ENCODE measurements around the gene SRP54. TPM values are rescaled to one million over a fixed set of nuclear protein-coding genes. Genes with fewer than 3 reads are reported as not detected.

SRP54 gene
- total and polyA plus RNA-seq, 12 donors, result 14.9 to 39.9 (median 34.6) TPM

- H3K27me3 ChIP-seq, result no peaks in the 10 kb centered on the region
- intact Hi-C loops (cut with DNase I), result no loop called here
- TF ChIP-seq, protein P1, sequence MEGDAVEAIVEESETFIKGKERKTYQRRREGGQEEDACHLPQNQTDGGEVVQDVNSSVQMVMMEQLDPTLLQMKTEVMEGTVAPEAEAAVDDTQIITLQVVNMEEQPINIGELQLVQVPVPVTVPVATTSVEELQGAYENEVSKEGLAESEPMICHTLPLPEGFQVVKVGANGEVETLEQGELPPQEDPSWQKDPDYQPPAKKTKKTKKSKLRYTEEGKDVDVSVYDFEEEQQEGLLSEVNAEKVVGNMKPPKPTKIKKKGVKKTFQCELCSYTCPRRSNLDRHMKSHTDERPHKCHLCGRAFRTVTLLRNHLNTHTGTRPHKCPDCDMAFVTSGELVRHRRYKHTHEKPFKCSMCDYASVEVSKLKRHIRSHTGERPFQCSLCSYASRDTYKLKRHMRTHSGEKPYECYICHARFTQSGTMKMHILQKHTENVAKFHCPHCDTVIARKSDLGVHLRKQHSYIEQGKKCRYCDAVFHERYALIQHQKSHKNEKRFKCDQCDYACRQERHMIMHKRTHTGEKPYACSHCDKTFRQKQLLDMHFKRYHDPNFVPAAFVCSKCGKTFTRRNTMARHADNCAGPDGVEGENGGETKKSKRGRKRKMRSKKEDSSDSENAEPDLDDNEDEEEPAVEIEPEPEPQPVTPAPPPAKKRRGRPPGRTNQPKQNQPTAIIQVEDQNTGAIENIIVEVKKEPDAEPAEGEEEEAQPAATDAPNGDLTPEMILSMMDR (IDR thresholded peaks at IDR 0.05), result no peak
- ATAC-seq, result no peak
- no peak overlapping the region for H3K4me3 ChIP-seq
- no peaks in the 10 kb centered on the region for H3K9me3 ChIP-seq
- peaks cover 0 to 100% (median 54%) of the 10 kb centered on the region in 9 donors for H3K36me3 ChIP-seq
- 100% methylated on average over 1 of the region's 1 CpG for WGBS, 2 donors
- H3K4me1 ChIP-seq, result peaks cover 0 to 12% (median 0%) of the 10 kb centered on the region in 9 donors
- no peak overlapping the region for H3K27ac ChIP-seq
- no peak for DNase-seq
These were observed 33.8 kb downstream of the SRP54 start for GRCh38 chr14:35016568-35016967.

- DNase-seq, result no peak
- TF ChIP-seq, protein P1 (IDR thresholded peaks at IDR 0.05), result no peak
- H3K4me1 ChIP-seq, result peaks cover 0 to 12% (median 0%) of the 10 kb centered on the region in 9 donors
- H3K9me3 ChIP-seq, result no peaks in the 10 kb centered on the region
- ATAC-seq, result no peak
- no peaks in the 10 kb centered on the region for H3K27me3 ChIP-seq
- 72 to 79% methylated on average over 4 of the region's 4 CpGs for WGBS, 2 donors
- peak overlapping the region in 1 of 10 donors; percentile 33 for H3K27ac ChIP-seq
- no peak overlapping the region for H3K4me3 ChIP-seq
- H3K36me3 ChIP-seq, result peaks cover 0 to 99% (median 63%) of the 10 kb centered on the region in 9 donors
- intact Hi-C loops (cut with DNase I), result no loop called here
These were observed 37.9 kb downstream of the SRP54 start for GRCh38 chr14:35020713-35021112.

DNA sequence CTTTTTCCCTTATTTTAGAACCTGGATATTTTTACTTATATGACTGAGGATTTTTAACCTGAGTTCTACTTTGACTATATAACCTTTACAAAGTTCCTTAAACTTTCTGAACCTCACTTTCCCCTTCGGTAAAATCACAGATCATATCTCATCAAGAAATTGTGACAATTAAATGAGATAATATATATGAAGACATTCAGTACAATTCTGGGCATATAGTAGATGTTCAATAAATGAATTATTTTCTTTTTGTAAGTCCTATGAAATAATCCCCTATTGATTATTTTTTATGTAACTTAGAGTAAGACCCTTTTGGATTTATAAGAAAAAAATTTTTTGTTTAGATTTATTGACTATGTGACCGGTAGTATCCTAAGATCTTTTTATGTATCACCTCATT lies 45.6 kb downstream of the SRP54 start:
- WGBS, 2 donors, result 97 to 99% methylated on average over 2 of the region's 2 CpGs
- H3K27me3 ChIP-seq, result no peaks in the 10 kb centered on the region
- H3K4me1 ChIP-seq, result no peaks in the 10 kb centered on the region
- ATAC-seq (no peak), DNase-seq (no peak)
- H3K36me3 ChIP-seq, result peaks cover 0 to 100% (median 67%) of the 10 kb centered on the region in 9 donors
- intact Hi-C loops (cut with DNase I), result no loop called here
- TF ChIP-seq, protein P1 (IDR thresholded peaks at IDR 0.05), result no peak
- no peak overlapping the region for H3K27ac ChIP-seq
- no peak overlapping the region for H3K4me3 ChIP-seq
- H3K9me3 ChIP-seq, result peaks cover 0 to 8% (median 0%) of the 10 kb centered on the region in 11 donors

GRCh38 chr14:35032562-35032961 lies 49.8 kb downstream of the SRP54 start:
- no peaks in the 10 kb centered on the region for H3K27me3 ChIP-seq
- peaks cover 0 to 73% (median 39%) of the 10 kb centered on the region in 9 donors for H3K36me3 ChIP-seq
- ATAC-seq (no peak), DNase-seq (no peak)
- TF ChIP-seq, protein P1 (IDR thresholded peaks at IDR 0.05), result no peak
- H3K9me3 ChIP-seq, result peaks cover 0 to 24% (median 10%) of the 10 kb centered on the region in 11 donors
- H3K27ac ChIP-seq, result no peak overlapping the region
- intact Hi-C loops (cut with DNase I), result no loop called here
- no peak overlapping the region for H3K4me3 ChIP-seq
- 97 to 100% methylated on average over 2 of the region's 2 CpGs for WGBS, 2 donors
- no peaks in the 10 kb centered on the region for H3K4me1 ChIP-seq

Measured in heart right ventricle (tissue), 16 donors.